ENCODE results near the gene TECPR2.
"Not testable (repeated sequence)": the region's sequence is repeated elsewhere in the genome, so short reads cannot be mapped to it uniquely, and the experiment has no call there.

Gene TECPR2

DNA sequence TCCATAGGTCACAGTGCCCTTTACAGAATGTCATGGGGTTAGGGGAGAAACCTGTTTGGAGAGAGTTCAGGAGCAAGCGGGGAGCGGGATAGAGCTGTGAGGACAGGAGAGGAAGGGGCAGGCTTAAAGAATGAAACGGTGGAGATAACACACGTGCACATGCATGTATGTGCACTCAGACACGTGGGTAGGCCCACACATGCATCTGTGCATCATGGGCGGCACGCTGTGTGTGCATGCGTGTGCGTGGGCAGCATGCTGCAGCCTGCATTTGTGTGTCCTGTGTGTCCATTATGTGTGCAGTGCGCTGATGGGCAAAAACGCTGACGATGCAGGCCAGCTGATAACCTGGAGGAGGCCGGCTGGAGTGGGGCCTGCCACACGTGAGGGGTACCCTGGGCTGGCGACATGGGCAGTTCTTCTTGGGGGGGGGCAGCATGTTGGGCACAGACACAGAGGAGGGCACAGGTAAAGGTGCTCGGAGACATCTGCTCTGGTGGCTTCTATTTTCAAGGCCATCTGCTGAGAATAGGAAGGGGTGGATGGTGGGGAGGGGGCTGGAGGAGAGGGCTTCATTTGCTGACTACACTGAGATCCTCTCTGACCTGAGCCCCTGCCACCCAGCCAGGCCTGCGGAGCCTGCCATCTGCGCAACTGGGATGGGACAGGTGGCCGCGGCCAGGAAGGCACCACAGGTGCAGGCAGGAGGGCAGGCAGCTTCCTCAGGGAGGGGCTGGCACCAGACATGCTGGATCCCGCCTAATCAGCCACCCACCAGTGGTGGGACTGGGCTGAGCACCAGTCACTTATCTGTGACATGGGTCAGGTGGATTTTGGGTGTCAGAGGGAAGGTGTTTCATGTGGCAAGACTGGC lies 151.4 kb downstream of the TECPR2 start:
- DNase-seq: no peak

GRCh38 chr14:102514987-102515733 lies 152.4 kb downstream of the TECPR2 start:
- no peak for DNase-seq

DNA sequence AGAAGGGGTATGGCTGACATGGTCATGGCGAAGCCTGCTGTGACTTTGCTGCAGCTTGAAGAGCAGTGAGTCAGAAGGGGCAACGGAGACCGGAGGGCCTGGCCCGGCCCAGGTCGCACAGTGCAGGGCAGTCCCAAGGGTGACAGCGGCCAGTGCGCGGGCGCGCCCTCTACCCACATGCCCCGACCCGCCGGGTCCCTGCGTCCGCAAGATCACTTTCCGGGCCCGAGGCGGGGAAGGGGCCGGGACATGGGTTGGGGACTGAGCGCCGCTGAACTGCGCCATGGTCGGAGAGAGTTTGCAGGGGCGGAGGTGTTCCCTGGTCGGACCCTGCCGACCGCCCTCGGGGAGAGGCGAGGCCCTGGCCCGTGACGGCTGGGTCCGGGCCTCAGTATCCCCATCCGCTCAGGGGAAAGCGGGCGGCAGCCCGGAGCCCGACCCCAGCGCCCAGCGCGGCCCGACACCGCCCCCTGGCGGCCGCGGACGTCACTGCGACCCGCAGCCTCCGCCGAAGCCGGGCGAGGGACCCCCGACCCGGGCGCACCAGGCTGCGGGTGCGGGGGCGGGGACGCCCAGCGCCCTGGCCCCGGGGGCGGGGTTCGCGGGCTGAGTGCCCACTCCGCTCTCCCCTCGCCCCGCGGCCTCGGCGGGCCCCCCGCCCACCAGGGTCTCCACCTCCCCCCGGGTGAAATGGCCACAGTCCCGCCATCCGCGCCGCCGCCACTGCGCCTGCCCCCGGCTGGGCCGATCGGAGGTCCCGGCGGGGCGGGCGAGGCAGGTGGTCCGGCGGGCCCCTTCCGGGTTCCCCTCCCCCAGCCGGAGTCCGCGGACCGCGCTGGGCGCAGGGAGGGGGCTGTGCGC lies 154.0 kb downstream of the TECPR2 start:
- no peak for DNase-seq

DNA sequence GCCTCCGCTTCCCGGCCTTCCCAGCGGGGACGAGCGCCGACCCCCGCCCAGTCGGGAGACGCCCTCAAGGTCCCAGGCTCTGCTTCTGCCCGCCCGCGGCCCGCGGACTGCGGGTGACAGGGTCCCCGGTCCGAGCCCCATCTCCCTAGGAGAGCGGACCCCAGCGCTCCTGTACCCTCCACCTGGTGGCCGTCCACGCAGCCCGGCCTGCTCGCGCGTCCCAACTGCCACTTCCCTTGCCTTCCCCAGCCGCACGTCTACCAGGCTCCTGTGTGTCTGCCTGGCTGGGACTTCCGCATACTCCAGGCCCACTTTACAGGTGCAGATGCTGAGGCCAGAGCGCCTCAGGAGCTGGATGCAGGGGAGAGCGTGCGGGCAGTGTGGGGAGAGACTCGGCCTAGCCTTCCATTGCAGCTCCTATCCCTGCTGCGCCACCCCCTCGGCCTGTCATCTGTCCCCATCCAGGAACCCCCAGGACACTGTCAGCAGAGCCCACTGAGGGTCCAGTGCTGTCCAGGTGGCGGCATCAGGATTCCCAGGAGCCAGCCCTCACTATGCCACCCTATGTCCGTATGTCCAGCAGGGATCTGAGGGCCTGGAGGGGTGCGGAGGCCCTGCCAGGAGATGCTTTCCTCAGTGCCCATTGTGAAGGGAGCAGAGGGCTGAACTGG lies 154.8 kb downstream of the TECPR2 start:
- DNase-seq: no peak

DNA sequence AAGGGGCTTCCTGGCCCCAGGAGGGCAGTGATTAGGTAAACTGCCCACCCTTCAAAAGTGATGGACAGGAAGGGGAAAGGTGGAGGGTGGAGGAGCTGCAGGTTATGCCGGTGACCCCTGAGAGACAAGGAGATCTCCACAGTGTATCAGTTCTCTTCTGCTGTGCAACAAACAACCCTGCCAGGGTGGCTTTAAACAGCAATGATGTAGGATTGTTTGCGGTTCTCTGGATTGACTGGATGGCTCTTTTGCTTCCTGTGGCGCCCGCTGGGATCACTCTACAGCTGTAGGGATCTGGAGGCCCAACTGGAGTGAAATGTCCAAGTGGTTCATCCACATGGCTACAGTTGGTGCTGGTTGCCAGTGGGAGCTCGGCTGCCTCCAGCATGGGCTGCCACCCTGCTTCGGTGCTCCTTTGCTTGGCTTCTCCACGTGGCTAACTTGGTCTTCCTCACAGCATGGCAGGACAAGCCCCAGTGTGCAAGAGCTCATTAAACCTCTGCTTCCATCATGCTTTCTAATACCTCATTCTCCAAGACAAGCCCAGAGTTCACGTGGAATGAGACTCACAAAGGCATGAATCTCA lies 155.4 kb downstream of the TECPR2 start:
- DNase-seq: no peak

- DNase-seq: not testable (repeated sequence)
These were observed 157.0 kb downstream of the TECPR2 start for GRCh38 chr14:102519709-102520108.

GRCh38 chr14:102523200-102523568 lies 160.4 kb downstream of the TECPR2 start:
- DNase-seq: no peak

DNA sequence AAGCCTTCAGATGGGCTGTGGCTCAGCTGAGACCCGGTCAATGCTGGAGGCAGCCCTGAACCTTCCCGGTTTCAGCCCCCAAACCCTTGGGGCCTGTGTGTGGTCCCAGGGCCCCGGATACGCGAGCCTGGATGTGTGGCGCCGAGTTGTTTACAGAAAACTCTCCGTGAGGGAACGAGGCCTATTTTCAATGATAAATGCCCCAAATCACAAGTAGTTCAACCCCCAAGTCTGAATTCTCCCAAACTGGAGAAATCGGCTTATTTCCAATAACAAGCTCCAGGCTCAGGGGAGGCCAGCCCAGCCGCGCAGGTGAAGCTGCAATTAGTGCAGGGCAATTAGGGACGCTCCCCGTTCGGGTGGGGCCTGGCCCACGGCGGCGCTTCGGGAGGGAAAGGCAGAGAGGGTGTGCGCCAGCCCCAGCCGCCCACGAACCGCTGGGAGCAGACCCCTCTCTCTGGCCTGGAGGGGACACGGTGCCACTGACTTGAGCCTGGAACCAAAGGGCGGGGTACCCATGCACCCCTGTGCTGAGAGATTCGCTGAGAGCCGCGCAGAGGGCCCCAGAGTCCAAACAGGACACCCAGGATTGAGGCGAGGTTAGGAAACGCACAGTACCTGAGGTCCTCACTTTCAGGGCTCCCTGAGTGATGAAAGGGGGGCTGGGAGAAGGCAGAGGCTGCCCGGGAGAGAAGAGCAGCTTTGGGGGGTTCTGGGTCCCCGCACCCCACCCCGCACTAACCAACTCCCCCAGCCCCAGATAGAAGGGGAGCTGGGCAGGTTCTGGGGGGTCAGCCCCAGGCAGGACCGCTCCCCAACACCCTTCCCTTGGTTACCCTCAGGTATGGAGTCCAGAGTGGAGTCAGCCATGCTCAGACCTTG lies 161.1 kb downstream of the TECPR2 start:
- DNase-seq: no peak

DNA sequence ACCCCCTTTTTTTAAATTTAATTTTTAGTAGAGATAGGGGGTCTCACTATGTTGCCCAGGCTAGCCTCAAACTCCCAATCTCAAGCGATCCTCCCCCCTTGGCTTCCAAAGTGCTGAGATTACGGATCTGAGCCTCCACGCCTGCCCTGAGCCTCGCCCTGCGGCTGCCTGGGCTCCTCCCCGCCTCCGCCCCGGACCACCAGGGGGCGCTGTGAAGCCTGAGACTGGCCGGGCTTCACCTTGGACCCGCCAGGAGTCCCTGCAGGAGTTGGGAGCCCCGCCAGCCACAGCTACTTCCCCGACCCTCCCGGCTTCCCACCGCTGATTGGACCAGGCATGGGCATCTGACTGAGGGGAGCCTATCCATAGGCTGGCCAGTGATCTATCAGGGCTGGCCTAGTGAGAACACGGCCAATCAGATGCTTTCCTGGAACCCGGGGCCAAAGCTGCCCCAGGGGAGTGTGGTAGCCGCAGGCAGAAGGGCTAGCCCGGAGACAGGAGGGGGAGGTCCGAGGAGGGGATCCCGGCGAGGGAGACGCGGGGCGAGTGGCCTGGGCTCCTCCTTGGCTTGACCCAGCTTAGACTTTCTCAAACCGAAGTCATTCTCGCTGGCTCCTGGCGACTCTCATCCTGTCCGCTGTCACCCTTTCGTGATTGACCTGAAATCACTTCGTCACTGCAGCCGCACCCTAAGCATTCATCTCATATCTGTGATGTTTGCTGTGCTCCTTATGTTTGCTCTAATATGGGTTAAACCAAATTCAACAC lies 161.9 kb downstream of the TECPR2 start:
- peak; percentile 79 for DNase-seq

- no peak for DNase-seq
These were observed 162.6 kb downstream of the TECPR2 start for GRCh38 chr14:102525219-102525928.

DNA sequence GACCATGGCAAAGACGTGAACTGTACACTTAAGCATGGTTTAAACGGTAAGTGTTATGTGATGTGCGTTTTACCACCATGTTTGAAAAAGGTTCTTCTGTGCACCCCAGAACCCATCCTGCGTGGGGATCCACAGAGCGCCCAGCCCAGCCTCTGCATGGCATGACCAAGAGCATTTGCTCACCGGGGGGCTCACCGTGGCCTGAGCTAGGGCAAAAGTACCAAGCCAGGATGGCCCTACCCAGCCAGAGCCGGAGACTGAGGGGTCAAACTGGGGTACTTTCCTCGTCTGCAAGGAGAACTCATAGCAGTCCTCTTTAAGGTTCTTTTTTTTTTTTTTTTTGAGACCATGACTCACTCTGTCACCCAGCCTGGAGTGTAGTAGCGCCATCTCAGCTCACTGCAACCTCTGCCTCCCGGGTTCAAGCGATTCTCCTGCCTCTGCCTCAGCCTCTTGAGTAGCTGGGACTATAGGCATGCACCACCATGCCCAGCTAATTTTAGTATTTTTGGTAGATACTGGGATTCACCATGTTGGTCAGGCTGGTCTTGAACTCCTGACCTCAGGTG lies 163.3 kb downstream of the TECPR2 start:
- no peak for DNase-seq

DNA sequence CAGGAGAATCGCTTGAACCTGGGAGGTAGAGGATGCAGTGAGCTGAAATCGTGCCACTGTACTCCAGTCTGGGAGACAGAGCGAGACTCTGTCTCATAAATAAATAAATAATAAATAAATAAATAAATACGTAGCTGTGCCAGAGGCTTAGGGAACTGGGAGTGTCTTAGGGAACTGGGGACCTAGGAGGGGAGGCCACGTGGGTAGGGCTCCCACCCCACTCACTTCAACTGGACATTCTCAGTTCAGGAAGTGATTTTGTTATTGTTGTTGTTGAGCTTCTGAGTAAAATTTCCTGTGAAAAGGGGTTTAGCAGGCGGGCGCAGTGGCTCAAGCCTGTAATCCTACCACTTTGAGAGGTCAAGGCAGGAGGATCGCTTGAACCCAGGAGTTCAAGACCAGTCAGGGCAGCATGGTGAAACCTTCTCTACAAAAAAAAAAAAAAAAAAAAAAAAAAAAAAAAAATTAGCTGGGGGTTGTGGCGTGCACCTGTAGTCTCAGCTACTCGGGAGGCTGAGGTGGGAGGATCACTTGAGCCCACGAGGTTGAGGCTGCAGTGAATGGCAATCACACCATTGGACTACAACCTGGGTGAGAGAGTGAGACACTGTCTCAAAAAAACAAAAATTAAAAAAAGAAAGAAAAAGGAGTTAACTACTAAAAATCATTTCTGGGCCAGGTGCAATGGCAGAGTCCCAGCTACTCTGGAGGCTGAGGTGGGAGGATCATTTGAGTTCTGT lies 165.9 kb downstream of the TECPR2 start:
- DNase-seq: no peak

DNA sequence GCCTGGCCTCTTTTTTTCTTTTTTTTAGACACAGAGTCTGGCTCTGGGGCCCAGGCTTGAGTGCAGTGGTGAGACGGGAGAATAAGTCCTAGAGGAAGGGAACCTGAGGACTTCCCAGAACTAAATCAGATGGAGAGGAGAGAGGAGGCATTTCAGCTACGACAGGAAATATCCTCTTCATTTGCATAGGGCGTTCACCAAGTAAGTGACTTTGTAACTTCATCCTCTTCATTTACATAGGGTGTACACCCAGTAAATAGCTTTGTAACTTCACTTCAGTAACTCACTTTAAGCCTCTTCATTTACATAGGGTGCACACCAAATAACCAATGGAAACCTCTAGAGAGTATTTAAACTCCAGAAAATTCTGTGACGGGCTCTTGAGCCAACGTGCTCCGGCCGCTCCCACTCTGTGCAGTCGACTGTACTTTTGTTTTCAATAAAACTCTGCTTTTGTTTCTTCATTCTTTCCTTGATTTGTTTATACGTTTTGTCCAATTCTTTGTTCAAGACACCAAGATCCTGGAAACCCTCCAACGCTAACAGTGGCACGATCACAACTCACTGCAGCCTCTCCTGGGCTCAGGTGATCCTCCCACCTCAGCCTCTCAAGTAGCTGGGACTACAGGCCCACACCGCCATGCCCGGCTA lies 168.2 kb downstream of the TECPR2 start:
- no peak for DNase-seq

GRCh38 chr14:102532204-102532658 lies 169.5 kb downstream of the TECPR2 start:
- DNase-seq: no peak

GRCh38 chr14:102537981-102538601 lies 175.3 kb downstream of the TECPR2 start:
- no peak for DNase-seq

DNA sequence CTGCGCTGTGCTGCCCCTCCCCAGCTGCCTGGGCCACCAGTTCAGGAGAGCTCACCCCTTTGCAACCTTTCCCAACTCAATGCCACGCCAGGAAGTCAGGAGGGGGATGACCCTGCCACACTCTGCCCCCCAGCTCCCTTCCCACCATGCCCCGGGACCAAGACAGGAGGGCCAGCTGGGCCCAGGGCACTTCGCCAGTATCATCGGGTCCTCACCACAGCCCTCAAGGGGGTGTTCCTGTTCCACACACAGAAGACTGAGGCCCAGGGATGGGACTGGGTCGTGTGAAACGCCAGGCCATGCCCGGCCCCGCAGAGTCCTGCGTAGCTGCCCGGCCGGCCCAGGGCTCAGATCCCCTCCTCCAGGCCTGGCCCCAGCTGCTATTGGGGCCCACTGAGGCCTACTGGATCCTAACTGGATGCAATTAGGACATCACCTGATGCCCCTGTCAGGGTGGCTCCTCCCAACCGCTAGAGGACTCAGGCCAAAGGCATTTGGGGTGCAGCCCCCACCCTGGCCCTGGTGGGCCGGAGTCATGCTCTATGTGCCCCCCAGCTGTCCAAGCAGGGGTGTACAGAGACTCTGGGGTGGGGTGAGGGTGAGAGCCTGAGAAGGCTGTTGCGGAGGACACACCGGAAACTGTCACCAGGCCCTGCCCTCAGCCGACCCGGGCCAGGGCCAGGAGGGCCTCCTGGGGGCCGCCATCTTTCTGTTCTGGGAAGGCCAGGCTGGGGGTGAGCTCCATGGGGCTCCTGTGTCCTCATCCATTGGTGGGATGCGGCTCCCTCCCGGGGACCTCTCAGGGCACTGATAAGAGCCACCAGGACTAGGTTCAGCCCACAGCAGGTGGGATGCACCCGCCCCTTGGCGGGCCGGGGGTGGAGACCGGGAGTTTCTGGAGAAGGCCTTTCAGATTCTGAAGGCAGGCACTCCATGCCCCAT lies 176.1 kb downstream of the TECPR2 start:
- DNase-seq: no peak

Measured in GOT3 (cell line).